Skeletal muscle tissue (tissue), 4 donors: ENCODE data around the gene PKD1L1. TPM values are rescaled to one million over a fixed set of nuclear protein-coding genes. Genes with fewer than 3 reads are reported as not detected.

ENCODE experiments used
- H3K27ac ChIP-seq: one replicate; pipeline ENCODE4 v1.7.0; 2013; ENCODE audit warnings: mild to moderate bottlenecking, low read depth, low read length, inconsistent platforms
- H3K27me3 ChIP-seq, 3 donors: one replicate each; pipeline ENCODE4 v1.7.0; 2013; ENCODE audit warnings: low read length in 3 of 3; ENCODE audit not compliant: control insufficient read depth in 3 of 3, insufficient read depth in 3 of 3
- H3K36me3 ChIP-seq, 3 donors: one replicate each; pipeline ENCODE4 v1.7.0; 2013; ENCODE audit warnings: low read length in 3 of 3; ENCODE audit not compliant: control insufficient read depth in 3 of 3, insufficient read depth in 3 of 3
- H3K4me1 ChIP-seq, 3 donors: one replicate each; pipeline ENCODE4 v1.7.0; 2013; ENCODE audit warnings: low read length in 3 of 3, mild to moderate bottlenecking in 3 of 3; ENCODE audit not compliant: control insufficient read depth in 3 of 3, insufficient read depth in 3 of 3
- H3K4me3 ChIP-seq, 3 donors: one replicate each; pipeline ENCODE4 v1.7.0; 2013; ENCODE audit warnings: low read length in 3 of 3
- H3K9ac ChIP-seq, 3 donors: one replicate each; pipeline ENCODE4 v1.7.0; 2013; ENCODE audit warnings: low read length in 3 of 3, mild to moderate bottlenecking in 3 of 3, moderate library complexity in 2 of 3, low read depth in 1 of 3
- H3K9me3 ChIP-seq, 3 donors: one replicate each; pipeline ENCODE4 v1.7.0; 2013; ENCODE audit warnings: low read length in 3 of 3; ENCODE audit not compliant: control insufficient read depth in 3 of 3
- total RNA-seq: library from RNA; depleted of rRNA; stranded (reverse); fragments of >200 nt; gene quantifications from one replicate; pipeline ENCODE4 v1.2.3, GENCODE V29; 2014
- donor health status: Osteomylitis.

Gene PKD1L1
- total RNA-seq, 1 donor from 2014 or later: 0.52 TPM

- no peaks in the 10 kb centered on the region for H3K27me3 ChIP-seq
- no peak overlapping the region for H3K27ac ChIP-seq
- H3K4me3 ChIP-seq: no peak overlapping the region
- H3K9ac ChIP-seq: no peak overlapping the region
- no peaks in the 10 kb centered on the region for H3K4me1 ChIP-seq
- peaks cover 13 to 25% (median 18%) of the 10 kb centered on the region in 3 donors for H3K36me3 ChIP-seq
- no peaks in the 10 kb centered on the region for H3K9me3 ChIP-seq
These were observed 8.9 kb upstream of the PKD1L1 start for GRCh38 chr7:47957156-47957555.

GRCh38 chr7:47956220-47956619 lies 8.0 kb upstream of the PKD1L1 start:
- no peak overlapping the region for H3K9ac ChIP-seq
- H3K9me3 ChIP-seq: no peaks in the 10 kb centered on the region
- peaks cover 6 to 19% (median 14%) of the 10 kb centered on the region in 3 donors for H3K36me3 ChIP-seq
- no peak overlapping the region for H3K27ac ChIP-seq
- no peaks in the 10 kb centered on the region for H3K27me3 ChIP-seq
- no peak overlapping the region for H3K4me3 ChIP-seq
- no peaks in the 10 kb centered on the region for H3K4me1 ChIP-seq

DNA sequence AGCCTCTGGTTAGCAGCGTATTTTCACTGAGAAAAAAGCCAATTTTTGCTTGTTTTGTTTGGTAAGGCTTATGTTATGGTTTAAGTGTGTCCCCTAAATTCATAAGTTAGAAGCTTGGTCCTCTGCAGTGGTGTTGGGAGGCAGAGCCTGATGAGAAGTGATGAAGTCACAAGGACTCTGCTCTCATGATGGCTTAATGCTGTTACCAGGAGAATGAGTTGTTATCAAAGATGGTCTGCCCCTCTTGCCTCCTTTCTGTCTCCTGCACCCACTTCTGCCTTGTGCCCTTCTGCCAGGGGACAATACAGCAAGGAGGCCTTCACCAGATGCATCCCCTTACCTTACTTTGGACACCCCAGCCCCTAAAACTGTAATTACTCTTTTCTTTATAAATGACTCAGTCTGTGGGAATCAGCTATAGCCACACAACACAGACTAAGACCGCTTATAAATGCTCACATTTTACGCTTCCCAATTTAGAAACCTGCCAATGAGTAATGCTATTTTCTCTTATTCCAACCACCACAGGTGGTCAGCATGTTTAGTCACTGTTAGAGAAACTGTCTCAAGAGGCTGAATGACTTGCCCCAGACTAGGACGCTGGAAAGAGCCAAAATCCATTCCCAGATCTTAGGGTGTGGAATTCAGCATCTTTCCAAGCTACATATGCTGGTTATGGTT lies 6.1 kb upstream of the PKD1L1 start:
- Histone ChIP-seq H3K36me3 (peaks cover 5 to 14% (median 13%) of the 10 kb centered on the region in 3 donors), H3K4me3 (no peak overlapping the region), H3K9me3 (no peaks in the 10 kb centered on the region), H3K4me1 (peaks cover 0 to 3% (median 0%) of the 10 kb centered on the region in 3 donors), H3K27ac (no peak overlapping the region), H3K27me3 (no peaks in the 10 kb centered on the region), H3K9ac (no peak overlapping the region)

DNA sequence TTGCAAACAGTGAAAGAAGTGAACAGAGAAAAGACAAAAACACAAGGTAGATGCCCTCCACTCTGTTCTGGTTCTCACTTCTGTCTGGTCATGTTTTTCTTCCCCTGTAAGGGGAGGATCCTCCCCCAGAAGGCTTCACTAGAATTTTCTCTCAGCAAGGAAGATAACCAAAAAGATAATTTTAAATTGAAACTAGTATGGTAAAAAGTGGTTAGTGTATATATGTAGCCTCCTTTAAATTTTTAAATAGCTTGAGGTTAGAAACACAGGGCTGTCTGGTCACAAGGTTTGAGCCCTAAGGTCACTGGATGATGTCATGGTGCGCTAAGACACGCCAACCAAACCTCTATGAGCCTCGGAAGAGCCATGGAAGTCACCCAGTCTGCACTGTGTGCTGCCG lies 5.6 kb upstream of the PKD1L1 start:
- Histone ChIP-seq H3K9ac (no peak overlapping the region), H3K36me3 (peaks cover 5 to 14% (median 13%) of the 10 kb centered on the region in 3 donors), H3K27ac (no peak overlapping the region), H3K4me3 (no peak overlapping the region), H3K27me3 (no peaks in the 10 kb centered on the region), H3K4me1 (peaks cover 0 to 4% (median 0%) of the 10 kb centered on the region in 3 donors), H3K9me3 (no peaks in the 10 kb centered on the region)

DNA sequence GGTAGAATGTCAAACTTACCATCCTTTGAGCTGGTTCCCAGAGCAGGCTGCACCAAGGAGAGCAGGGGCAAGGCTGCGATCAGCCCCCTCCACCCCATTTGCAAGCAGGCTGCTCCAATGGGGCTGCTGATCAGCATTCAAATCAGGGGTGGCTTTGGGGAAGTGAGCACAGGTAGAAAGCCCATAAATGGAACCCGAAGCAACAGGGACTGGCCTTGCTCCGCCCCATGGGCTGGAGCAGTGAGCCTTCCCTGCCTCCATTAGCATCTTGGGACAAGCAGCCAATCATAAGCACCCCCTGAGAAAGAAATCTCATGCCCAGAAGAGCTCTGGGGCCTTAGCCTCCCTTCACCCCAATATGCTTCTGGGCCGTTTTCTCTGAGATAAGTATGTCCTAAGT lies 4.0 kb upstream of the PKD1L1 start:
- Histone ChIP-seq H3K36me3 (peaks cover 5 to 14% (median 13%) of the 10 kb centered on the region in 3 donors), H3K4me1 (peaks cover 0 to 8% (median 0%) of the 10 kb centered on the region in 3 donors), H3K9me3 (no peaks in the 10 kb centered on the region), H3K4me3 (no peak overlapping the region), H3K9ac (no peak overlapping the region), H3K27ac (no peak overlapping the region), H3K27me3 (no peaks in the 10 kb centered on the region)

GRCh38 chr7:47951374-47951773 lies 3.1 kb upstream of the PKD1L1 start:
- Histone ChIP-seq H3K9ac (peak overlapping the region in 1 of 3 donors; percentile 25), H3K4me3 (no peak overlapping the region), H3K9me3 (no peaks in the 10 kb centered on the region), H3K27ac (no peak overlapping the region), H3K36me3 (peaks cover 5 to 12% (median 6%) of the 10 kb centered on the region in 3 donors), H3K4me1 (peaks cover 0 to 10% (median 0%) of the 10 kb centered on the region in 3 donors), H3K27me3 (no peaks in the 10 kb centered on the region)

DNA sequence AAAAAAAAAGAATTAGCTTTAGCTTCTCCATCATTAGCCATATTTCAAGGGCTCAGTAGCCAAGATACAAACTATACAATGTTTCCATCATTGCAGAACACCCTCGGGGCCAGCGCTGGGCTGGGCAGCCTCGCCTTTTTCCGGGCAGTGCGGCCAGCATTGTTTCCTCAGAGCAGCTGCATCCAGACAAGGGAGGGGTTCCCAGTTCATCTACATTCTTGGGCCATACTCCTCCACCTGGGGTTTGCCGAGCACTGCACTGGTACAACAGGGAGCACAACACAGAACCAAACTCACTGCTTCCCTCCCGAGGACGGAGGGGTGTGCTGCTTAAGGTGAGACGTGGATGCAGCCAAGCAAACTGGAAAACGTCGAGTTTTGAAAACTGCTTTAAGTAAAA lies 2.4 kb upstream of the PKD1L1 start:
- Histone ChIP-seq H3K4me1 (peaks cover 0 to 11% (median under 1%) of the 10 kb centered on the region in 3 donors), H3K27ac (no peak overlapping the region)

GRCh38 chr7:47949703-47950102 lies 1.4 kb upstream of the PKD1L1 start:
- H3K4me3 ChIP-seq: no peak overlapping the region
- peak overlapping the region in 1 of 3 donors; percentile 34 for H3K9ac ChIP-seq
- no peaks in the 10 kb centered on the region for H3K9me3 ChIP-seq
- H3K27ac ChIP-seq: peak overlapping the region; percentile 20
- peaks cover 0 to 11% (median 2%) of the 10 kb centered on the region in 3 donors for H3K4me1 ChIP-seq
- peaks cover 2 to 7% (median 5%) of the 10 kb centered on the region in 3 donors for H3K36me3 ChIP-seq
- H3K27me3 ChIP-seq: no peaks in the 10 kb centered on the region

More for the DNA sequence above, 2.4 kb upstream of the PKD1L1 start:
- Histone ChIP-seq H3K9me3 (no peaks in the 10 kb centered on the region), H3K4me3 (no peak overlapping the region), H3K9ac (no peak overlapping the region), H3K27me3 (no peaks in the 10 kb centered on the region), H3K36me3 (peaks cover 5 to 11% (median 6%) of the 10 kb centered on the region in 3 donors)

- Histone ChIP-seq H3K9ac (no peak overlapping the region), H3K36me3 (no peaks in the 10 kb centered on the region), H3K27ac (no peak overlapping the region), H3K4me1 (peaks cover 0 to 11% (median 2%) of the 10 kb centered on the region in 3 donors), H3K4me3 (no peak overlapping the region), H3K27me3 (no peaks in the 10 kb centered on the region), H3K9me3 (no peaks in the 10 kb centered on the region)
These were observed 914 bp downstream of the PKD1L1 start for GRCh38 chr7:47947355-47947749.

GRCh38 chr7:47946581-47947354 lies 1.5 kb downstream of the PKD1L1 start:
- Histone ChIP-seq H3K4me3 (no peak overlapping the region), H3K27me3 (no peaks in the 10 kb centered on the region), H3K36me3 (no peaks in the 10 kb centered on the region), H3K27ac (peak overlapping the region; percentile 28), H3K4me1 (peaks cover 0 to 11% (median 2%) of the 10 kb centered on the region in 3 donors), H3K9ac (no peak overlapping the region), H3K9me3 (no peaks in the 10 kb centered on the region)
